GM21360 (cell line): ENCODE data around the gene ANKRD33.

ENCODE experiments used
- ATAC-seq: cut with Tn5 transposase; IDR thresholded peaks from one replicate; pipeline ENCODE4 v1.9.1; 2021; ENCODE audit warnings: mild to moderate bottlenecking, moderate library complexity; ENCODE audit not compliant: unreplicated experiment

The ANKRD33 gene, protein sequence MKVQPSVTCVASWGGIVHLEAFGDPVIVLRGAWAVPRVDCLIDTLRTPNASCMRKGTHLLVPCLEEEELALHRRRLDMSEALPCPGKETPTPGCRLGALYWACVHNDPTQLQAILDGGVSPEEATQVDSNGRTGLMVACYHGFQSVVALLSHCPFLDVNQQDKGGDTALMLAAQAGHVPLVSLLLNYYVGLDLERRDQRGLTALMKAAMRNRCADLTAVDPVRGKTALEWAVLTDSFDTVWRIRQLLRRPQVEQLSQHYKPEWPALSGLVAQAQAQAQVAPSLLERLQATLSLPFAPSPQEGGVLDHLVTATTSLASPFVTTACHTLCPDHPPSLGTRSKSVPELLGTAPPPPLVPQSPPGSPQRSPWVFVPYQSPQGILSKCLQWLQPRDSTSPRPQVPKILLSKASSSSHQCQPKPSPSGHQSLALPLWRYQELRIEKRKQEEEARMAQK

DNA sequence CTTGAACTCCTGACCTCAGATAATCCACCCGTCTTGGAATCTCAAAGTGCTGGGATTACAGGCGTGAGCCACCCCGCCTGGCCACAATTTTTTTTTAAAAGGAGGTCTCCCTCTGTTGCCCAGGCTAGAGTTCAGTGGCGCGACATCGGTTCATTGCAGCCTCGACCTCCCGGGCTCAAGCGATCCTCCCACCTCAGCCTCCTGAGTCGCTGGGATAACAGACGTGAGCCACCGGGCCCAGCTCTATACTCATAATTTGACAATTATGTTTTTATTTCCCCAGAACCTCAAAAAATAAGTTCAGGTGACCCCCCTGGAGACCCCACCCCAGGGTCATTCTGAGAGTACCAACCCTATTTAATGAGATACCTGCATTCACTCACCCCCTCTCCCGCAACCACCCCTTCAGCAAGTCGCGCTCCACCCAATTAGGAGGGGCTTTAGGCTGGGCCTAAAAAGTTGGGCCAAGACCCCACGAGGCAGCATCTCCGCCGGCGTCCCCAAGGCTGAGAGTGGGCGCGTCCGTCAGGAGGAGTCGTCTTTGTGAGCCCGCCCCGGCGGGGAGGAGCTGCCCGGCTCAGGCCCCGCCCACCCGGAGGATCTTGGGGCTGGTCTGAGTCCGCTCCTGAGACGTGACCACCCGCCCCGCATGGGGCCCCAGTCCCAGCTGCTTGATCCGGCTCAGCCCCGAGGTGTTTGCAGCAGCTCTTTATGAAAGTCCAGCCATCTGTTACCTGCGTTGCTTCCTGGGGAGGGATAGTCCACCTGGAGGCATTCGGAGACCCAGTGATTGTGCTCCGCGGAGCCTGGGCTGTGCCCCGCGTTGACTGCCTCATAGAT lies at the start of gene ANKRD33:
ANKRD33 (plus strand) TSS at position 628 of the 840 bp plus-strand sequence; CDS start at position 712, 84 bp downstream.
- no peak for ATAC-seq

DNA sequence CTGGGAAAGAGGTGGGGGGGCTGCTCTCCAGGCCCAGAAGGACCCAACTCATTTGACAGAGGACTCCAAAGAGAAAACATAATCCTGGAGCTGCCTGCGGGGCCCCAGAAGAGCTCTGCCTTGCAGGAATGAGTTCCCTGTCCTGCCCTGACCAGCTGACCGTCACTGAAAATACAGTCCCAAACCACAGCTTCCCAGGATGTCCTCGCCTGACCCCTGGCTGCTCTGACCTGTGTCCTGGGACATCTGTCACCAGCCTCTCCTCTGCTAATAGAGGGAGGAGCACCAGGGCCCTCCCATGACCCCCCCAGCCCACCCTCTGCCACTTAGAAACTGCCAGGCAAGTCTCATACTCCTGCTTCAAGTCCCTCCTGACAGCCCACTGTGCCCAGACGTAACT lies 49.1 kb upstream of the ANKRD33 start:
- ATAC-seq: no peak

DNA sequence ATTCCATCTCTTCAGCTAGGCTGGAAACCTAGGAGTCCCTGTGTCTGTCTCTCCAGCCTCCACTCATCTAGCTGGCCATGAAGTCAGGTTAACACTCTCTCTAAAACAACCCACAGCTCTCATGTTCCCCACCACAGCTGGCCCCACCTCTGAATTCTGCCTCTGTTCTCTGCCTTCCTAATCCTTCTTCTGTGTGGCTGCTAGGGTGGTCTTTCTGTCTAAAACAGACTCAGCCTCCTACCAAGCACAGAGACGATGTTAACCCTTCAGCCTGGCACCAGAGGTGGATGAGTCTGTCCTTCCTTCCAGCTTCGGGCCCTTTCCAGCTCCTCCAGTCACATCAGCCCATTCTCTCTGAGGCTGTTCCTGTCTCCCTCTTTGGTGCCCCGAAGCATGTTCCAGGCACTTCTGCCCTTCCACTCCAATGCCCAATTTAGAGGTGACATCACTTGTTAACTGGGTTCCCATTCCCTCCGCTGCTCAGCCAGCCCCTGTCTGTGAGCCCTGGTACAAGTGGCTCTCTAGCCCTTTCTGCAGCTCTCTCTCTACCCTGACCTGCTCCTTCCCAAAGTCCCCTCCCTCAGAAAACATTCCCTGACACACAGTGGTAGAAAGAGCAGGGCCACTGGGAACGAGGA lies 48.5 kb upstream of the ANKRD33 start:
- no peak for ATAC-seq

DNA sequence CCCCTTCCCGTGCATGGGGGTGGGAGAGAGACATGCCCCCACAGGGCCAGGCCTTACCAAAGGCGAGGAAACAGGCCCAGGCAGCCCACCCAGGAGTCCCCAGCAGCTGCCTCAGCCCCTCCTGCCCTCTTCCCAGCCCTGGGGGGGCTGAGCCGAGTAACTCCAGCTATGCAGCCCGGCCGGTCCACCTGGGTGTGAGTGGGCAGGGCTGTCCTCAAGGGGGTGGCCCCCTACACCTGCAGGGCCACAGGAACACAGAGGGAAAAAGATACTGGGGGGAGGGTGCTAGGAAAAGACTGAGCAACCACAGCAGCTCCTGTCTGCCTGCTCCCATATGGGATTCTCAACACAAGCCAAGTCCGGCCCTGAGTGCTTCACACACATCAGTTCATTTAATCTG lies 46.9 kb upstream of the ANKRD33 start:
- ATAC-seq: no peak

DNA sequence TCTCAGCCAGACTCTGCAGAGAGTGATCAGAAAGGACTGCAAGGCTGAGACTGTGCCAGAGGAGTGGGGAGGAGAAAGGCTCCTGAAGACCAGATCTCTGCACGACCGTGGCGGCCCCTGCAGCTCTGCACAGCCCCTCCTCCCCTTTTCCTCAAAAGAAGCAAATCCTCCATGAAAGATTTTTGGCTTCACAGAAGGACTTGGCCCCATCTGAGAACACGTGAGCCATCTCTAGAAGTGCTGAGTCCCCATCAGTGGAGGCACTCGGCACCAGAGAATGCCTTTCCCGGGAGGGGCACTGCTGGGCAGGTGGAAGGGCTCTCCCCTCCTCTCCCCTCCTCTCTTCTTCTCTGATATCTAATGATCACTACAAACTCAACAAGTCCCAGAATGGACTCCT lies 46.2 kb upstream of the ANKRD33 start:
- no peak for ATAC-seq

DNA sequence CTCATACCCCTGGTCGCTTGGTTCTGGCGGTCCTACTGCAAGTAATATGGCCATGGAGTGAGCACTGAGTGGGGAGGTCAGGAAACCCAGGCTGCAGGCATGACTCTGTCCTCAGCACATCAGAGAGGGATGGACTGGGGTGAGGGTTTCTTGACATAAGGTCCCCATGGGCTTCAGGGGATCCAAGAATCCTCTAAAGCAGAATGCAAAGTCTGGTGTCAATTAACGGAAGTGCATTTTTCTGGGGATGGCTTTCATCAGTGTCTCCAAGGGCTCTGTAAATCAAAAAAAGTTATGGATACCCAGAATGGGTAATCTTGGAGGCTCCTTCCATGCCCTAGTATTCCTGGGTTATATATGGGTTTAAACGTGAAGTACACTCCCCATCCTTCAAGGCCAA lies 43.0 kb upstream of the ANKRD33 start:
- ATAC-seq: no peak

DNA sequence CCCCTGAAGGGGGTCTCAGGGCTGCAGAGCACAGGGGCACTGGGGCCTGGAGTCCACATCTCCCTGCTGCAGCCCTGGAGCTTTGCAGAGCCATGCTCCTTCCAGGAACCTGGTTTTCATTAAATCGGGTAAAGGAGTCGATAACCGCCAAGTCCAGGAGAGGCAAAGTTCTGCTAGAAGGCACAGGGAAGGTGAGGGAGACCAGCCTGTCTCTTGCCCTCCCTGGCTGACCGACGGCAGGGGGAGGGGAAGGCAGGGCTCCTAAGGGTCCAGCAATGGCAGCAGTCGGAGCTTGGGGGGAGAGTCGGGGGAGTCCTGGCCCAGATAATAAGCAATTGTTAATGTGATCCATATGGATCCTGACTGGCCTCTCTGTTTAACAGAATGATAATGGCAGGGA lies 42.4 kb upstream of the ANKRD33 start:
- ATAC-seq: no peak

DNA sequence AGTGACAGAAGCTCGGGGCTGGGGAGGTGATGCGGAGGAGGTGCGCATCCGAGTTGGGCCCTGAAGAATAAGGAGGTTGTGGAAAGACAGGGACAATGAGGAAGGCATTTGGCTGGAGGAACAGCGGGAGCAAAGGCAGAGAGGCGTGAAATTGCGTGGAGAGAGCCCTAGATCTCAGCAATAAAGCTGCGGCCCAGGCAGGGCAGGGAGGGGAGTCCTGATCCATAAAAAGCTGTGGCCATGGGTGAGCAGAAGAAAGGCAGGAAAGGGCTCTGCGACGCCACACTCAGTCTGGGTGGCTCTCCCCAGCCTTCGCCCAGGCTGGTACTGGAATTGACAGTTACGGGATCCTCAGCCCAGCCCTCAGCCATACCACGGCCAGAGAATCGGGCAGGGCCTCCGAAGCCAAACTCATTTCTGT lies 41.6 kb upstream of the ANKRD33 start:
- ATAC-seq: no peak

DNA sequence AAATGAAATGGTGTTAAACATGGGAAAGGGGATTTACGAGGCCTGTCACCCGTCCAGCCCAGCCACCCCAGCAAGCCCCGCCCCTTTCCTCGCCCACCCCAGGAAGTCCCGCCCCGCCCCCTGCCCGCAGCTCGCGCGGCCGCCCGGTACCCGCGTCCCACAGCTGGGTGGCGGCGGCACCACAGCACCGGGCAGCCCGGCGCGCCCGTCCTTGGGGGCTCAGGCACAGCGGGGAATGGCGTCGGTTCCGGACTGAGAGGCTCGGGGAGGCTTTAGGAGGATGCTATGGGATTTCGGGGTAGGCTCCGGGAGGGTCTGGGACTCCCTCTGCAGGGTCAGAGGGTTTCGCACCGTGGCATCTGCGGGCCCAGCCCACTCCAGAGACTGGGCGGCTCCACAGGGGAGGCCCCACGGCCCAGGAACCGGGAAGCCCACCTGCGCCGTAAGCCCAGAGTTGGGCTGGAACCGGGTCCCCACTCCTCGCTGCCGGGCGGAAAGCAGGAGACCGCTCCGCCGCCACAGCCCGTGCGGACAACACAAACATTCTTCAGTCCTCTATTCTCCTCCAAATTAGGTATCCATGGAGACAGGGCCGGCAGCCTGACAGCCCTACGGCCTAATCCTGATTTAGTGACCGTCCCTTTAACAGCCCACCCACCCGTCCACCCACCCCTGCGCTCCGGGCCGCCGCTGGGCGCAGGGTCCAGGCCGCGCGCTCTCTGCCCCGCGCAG lies 40.8 kb upstream of the ANKRD33 start:
- ATAC-seq: no peak

DNA sequence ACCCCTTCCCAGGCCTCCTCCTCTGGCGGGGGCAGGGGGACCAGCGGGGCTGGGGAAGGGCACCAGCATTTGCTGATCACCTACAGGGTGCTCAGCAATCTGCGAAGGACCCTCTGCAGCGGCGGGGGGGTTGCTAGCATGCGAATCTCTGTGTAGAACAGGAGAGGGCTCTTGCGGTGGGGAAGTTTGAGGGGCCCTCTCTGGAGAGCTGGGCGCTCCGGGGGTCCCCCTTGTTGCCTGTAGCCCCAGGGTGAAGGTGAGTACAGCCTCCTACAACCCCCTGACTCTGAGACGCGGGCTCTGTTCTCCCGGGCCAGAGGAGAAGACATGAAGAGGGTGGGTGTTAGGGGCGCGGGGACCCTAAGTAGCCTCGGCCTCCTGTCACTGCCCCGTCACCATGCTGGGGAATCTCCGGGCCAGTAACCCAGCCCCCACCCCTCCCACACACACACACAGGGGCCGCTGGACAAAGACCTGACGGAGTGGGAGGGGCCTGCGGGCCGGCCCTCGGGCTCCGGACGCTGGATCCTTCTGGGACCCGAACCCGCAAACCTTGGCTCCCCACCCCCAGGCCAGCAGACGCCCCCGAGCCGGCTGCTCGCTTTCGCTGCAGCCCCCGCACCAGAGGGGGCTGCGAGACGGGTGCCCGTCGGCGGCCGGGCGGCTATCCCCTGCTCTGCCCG lies 40.1 kb upstream of the ANKRD33 start:
- no peak for ATAC-seq

DNA sequence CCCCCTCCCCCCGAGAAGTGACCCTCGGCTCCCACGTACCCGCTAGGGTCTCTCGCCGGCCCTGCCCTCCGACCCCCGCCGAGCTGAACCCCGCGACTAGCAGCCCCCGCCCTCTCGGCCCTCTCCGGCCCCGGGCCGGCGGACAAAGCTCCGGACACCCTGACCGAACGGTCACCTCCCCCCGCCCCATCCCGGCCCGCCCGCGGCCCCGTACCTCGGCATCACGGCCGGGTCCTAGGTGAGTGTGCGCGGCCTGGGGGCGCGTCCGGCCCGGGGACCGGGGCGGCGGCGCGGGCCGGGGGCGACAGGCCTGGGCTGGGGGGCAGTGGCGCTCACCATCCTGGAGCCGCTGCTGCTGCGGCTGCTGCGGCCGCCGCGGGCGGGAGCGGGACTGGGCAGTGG lies 39.6 kb upstream of the ANKRD33 start, which contains the start of gene FIGNL2:
FIGNL2 (minus strand) TSS at position 393 of the 402 bp plus-strand sequence. CDS start 26,305 bp downstream, outside the sequence.
- ATAC-seq: no peak

DNA sequence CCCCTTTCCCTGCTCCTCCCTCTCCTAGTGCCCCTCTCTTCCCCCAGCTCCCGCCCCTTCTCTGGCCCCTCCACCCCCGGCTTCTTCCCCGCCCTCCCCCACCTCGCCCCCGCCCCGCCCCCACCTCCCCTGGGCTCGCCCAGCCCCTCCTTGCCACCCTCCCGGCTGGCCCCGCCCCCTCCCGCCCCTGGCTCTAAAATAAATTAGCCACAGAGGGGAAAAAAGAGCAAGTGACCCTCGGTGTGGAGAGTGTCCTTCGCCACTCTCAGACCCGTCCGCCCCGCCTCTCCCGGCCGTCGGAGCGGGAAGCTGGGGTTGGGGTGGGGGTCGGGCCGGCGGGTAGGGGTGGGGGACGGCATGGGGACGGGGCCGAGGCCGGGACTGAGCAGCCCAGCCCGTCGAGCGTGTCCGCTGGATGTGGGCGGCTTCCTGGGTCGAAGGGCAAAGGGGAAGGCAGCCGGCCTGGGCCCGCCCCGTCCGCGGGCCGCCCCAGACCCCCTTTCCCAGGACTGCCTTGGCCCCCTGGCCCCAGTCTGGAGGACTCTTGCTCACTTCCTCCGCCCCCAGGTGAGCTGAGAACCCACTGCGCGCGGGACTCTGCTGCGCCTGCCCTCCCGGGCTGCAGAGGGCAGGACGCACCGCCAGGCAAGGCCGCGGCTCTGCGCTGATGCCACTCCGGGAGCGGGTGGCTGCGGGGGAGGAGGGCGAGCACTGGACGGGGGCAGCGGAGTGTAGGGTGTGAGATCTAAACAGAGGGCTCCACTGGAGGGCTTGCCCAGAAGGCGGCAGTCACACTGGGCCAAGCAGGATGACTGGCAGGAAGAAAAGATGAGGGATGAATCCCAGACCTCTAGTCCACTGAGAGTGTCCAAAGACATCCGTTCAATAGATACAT lies 38.8 kb upstream of the ANKRD33 start:
- no peak for ATAC-seq

DNA sequence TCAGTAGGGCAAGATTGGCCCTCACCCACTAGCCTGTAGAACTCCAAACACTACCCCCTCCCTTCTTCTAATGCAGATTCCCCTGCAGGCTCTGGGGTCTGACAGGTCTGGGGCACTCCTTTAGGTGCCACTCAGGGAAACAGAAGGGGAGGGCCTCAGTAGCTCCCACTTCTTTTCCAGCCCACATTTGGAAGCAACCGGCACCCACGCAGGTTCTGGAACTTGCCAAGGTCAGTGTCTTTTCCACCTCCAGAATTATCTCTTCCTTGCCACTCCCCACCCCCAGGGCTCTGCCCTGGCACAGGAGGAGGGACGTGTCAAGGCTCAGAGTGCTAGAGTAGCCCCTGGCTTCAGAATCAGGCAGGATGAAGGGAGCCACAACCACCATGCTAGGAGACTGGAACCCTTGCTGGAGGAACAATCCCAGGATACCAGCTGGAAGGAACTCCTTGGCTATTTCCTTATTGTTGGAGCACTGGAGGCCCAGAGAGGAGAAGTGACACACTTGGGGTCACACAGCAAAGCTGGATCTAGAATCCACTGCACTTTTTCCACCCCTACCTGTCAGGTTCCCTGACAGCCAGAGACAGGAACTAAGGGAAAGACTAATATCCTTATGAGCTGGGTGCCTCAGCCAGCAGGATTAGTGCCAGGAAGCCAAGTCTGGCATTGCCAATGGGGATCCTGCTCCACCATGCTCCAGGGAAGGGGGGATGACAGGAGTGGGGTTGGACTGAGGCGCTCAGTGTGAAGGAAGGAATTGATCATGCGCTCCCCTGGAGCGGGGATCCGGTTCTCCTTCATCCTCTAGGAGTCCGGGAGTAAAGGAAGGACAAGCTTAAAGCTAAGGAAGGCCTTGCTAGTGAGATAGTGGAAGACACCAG lies 37.6 kb upstream of the ANKRD33 start:
- ATAC-seq: no peak

DNA sequence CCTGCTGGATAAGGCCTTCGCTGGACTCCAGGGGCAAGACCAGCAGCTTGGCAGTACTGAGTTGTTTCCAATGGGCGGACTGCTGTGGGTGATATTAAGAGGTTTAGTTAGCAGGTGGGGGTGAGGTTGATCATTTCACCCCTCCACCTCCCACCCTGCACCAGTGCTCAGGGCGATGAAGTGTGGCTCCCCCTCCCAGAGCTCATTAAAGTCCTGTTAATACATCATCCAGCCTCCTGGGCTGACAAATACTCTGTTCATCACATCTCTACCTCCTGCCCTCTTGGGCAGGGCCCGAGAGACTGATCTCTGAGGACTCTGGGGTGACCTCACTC lies 37.0 kb upstream of the ANKRD33 start:
- no peak for ATAC-seq

DNA sequence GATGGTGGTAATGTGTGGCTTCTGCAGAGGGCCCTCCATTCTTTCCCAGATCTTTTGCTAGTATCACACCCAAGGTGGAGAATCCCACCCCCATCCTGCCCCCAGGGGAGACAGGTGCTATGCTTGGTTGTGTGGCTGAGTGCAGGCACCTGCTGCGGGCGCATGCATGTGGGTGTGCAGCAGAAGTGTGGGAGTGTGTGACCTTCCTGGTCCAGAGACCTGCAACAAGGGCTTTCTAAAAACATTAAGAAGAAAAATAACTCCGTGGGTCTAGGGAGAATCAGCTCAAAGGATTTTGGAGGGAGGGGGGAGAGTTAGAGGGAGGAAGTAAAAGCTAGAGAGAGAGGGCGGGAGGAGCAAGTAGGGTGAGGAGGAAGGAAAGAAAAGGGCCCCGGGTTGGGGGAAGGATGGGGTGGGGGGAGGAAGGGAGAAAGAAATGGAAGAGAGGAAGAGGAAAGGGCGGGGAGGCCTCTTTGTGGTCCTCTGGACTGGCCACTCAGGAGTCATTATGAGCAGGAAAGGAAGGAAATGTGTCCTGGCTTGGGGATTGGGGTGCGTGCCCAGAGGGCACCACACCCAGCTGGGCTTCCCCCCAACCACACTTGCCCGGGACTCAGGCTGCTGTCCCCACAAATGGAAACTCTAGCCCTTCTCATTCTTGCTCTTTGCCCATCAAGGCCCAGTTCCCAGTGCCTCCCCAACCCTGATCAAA lies 36.3 kb upstream of the ANKRD33 start:
- ATAC-seq: no peak

DNA sequence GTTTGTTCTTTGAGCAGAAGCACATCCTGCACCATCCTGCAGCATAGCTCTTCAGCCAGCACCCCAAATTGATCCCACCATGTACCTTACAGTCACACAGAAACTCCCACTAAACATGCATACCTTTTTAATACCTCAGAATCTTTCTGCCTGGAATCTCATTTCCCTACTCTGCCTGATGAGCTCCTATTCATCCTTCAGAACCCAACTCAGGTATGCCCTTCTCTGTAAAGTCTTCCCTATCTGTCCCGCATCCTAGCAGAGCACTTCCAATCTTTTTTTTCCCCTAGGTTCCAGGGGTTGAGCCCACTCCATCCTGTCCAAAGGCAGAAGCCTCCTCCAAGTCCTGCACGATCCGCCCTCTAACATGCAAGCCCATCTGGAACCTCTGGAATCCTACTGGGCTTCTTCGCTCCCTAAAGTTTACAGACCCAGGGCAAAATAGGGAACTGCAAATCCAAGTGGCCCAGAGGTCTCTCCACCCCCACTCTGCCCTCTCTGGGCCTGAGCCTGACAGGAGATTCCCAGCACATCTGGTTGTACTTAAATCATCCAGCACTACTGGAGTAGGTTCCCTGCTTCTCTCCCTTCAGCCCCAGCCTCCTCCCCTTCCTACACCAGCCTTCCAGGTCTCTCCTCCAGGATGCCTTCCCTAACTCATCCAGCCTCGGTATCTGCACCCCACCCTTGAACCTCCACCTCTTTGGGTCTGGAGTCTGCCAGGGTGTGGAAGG lies 35.3 kb upstream of the ANKRD33 start:
- no peak for ATAC-seq
